Chondrocyte (in vitro differentiated cells): ENCODE data around the gene ST6GALNAC6. TPM values are rescaled to one million over a fixed set of nuclear protein-coding genes. Genes with fewer than 3 reads are reported as not detected.

Experiments
- DNase-seq: peaks from one replicate; pipeline ENCODE4 v3.0.0; 2021; ENCODE audit warnings: mixed read lengths, low spot score
- H3K27ac Mint-ChIP-seq: one replicate; pipeline ENCODE4 v1.8.0; 2021; ENCODE audit warnings: mild to moderate bottlenecking, moderate library complexity, mixed read lengths; ENCODE audit not compliant: unreplicated experiment
- H3K27me3 Mint-ChIP-seq: 2 replicates; pipeline ENCODE4 v1.8.0; 2021; ENCODE audit warnings: low read depth, mixed read lengths
- H3K36me3 Mint-ChIP-seq: 2 replicates; pipeline ENCODE4 v1.8.0; 2021; ENCODE audit warnings: low read depth, mixed read lengths
- H3K4me1 Mint-ChIP-seq: 2 replicates; pipeline ENCODE4 v1.8.0; 2021; ENCODE audit warnings: low read depth, mild to moderate bottlenecking, mixed read lengths
- H3K4me3 Mint-ChIP-seq: one replicate; pipeline ENCODE4 v1.8.0; 2021; ENCODE audit warnings: mild to moderate bottlenecking, moderate library complexity, mixed read lengths; ENCODE audit not compliant: unreplicated experiment
- H3K9me3 Mint-ChIP-seq: 2 replicates; pipeline ENCODE4 v1.8.0; 2021; ENCODE audit warnings: low read depth, mixed read lengths
- CTCF ChIP-seq: fragments of 200-600 bp; sonication (generic); IDR thresholded peaks from 2 replicates; pipeline ENCODE4 v1.5.0; 2021; ENCODE audit warnings: antibody characterized with exemption, mild to moderate bottlenecking, moderate library complexity
- long read RNA-seq: library from polyadenylated mRNA; stranded (forward); transcript quantifications from one replicate; pipeline ENCODE4 v2.0.0, GENCODE V29; 2021
- total RNA-seq: library from RNA; stranded (reverse); gene quantifications from 3 replicates; pipeline ENCODE4 v1.2.1, GENCODE V29; 2021

Gene ST6GALNAC6, protein sequence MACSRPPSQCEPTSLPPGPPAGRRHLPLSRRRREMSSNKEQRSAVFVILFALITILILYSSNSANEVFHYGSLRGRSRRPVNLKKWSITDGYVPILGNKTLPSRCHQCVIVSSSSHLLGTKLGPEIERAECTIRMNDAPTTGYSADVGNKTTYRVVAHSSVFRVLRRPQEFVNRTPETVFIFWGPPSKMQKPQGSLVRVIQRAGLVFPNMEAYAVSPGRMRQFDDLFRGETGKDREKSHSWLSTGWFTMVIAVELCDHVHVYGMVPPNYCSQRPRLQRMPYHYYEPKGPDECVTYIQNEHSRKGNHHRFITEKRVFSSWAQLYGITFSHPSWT
- total RNA-seq, result 45.5 to 54.3 TPM (median 47.5 TPM) in 3 replicates
- long read RNA-seq, transcript ST6GALNAC6-204 (6 exons, 2,406 nt), result major isoform, 53 of 118 reads
- long read RNA-seq, transcript ST6GALNAC6-205 (7 exons, 2,460 nt), result minor isoform, 37 of 118 reads
- long read RNA-seq, transcript ST6GALNAC6-212 (7 exons, 2,357 nt), result minor isoform, 9 of 118 reads
- long read RNA-seq, partial matches to known transcripts, result 1 of 118 reads
- long read RNA-seq, other reads (novel, unspliced or antisense), result 11 of 118 reads

DNA sequence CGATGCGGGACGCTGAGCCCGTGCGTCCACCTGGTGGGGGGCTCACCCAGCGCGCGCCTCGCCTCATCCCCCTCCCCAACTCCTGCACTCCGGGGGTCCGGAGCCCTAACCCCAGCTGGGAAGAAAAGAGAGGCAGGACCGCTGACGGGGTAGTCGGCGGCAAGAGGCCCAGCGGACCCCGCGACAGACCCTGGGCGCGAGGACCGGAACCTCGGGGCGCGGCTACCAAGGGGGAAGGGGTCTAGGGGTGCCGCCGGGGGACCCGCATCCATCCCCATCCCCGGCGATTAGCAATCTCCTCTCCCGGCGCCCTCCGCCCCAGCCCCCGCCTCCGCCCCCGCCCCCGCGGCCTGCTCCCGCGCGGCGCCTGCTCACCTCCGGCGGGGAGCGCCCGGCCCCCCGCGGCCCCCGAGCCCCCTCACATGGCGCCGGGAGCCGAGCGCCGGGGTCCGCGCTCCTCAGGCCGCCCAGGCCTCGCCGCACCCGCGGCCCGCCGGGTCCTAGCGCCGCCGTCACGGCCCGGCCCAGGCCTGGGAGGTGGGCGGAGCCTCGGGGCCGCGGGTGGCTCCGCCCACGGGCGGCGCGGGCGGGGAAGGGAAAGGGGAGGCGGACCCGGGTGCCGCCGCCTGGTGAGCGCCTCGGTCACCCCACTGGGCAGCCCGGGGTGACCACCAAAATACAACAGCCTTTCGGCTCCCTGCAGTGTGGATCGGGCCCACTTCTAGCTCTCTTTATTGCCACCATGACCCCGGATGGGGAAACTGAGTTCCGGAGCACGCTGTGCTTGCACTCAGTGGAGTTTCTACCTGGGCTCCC lies at the start of gene ST6GALNAC6:
Gene ST6GALNAC6 (minus strand): TSS at position 476 of the 816 bp plus-strand sequence. CDS start 1,622 bp downstream, outside the sequence.
- peak; percentile 84 for DNase-seq
- H3K4me3 Mint-ChIP-seq, result peak within 1 kb of the TSS; percentile 85
- peaks cover 11% of the 10 kb centered on the region for H3K36me3 Mint-ChIP-seq
- H3K27ac Mint-ChIP-seq, result peak within 1 kb of the TSS; percentile 95
- no peak for TF ChIP-seq CTCF
- no peaks in the 10 kb centered on the region for H3K27me3 Mint-ChIP-seq
- H3K9me3 Mint-ChIP-seq, result no peaks in the 10 kb centered on the region
- H3K4me1 Mint-ChIP-seq, result peaks cover 42% of the 10 kb centered on the region

DNA sequence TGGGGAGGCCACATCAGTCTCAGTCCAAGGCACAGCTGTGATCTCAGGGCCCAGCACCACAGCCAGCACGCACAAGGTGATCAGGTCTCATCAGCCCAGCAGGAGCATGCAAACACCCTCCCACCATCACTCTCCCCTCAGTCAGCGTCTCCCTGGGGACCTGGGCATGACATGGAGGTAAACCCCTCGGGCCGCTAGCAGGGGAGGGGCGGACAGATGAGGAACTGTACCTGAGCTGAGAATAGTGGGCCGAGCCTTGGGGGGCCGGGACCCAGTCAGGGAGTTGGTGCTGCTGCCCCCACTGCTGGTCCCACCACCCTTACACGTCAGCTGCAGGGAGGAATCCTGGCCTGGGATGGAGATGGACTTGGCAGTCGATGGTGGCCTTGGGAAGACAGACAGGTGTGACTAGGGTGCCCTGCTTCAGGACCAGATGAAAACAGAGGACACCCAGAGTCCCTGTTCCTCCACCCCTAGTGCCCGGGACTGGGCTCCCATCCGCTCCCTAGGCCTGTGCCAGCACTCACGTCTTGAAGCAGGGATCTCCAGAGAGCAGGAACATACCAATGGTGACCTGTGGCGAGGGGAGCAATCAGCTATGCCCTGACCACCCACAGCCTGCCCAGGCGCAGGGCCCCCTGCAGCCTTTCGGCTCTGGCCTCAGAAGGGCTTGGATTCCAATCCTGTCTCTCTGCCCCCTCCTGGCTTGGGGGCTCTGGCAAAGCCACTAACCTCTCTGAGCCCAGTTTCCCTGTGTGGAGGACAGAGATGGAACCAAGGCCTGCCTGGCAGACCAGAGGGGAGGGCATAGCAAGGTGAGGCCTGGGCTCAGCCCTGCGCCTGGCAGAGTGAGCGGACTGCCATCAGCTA lies 48.7 kb upstream of the ST6GALNAC6 start:
- no peaks in the 10 kb centered on the region for H3K9me3 Mint-ChIP-seq
- H3K4me1 Mint-ChIP-seq, result peaks cover 28% of the 10 kb centered on the region
- no peaks in the 10 kb centered on the region for H3K27me3 Mint-ChIP-seq
- H3K4me3 Mint-ChIP-seq, result no peak overlapping the region
- no peak for DNase-seq
- H3K27ac Mint-ChIP-seq, result no peak overlapping the region
- peaks cover 11% of the 10 kb centered on the region for H3K36me3 Mint-ChIP-seq
- TF ChIP-seq CTCF, result no peak

DNA sequence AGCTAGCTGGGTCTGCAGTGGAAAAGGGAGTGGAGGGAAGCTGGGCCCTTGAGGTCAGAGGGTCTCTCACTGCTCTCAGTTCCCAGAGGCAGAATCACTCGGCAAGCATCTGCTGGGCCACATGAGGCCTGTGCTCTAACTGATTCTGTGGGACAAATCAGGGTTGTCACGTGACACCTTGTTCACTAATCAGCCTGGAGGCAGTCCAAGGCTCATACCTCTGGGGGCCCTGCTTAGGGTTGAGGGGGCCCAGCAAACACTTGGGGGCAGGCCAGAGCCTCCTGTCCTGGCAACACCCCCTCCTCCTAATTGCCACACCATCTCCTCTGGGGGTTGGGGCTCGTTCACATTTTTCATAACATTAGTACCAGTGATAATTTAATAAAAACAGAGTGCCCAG lies 47.3 kb upstream of the ST6GALNAC6 start:
- no peak overlapping the region for H3K27ac Mint-ChIP-seq

GRCh38 chr9:127945942-127946341 lies 46.5 kb upstream of the ST6GALNAC6 start:
- no peak for TF ChIP-seq CTCF
- DNase-seq, result no peak
- no peak overlapping the region for H3K27ac Mint-ChIP-seq
- peaks cover 18% of the 10 kb centered on the region for H3K36me3 Mint-ChIP-seq
- no peak overlapping the region for H3K4me3 Mint-ChIP-seq
- H3K27me3 Mint-ChIP-seq, result no peaks in the 10 kb centered on the region
- peaks cover 21% of the 10 kb centered on the region for H3K4me1 Mint-ChIP-seq
- no peaks in the 10 kb centered on the region for H3K9me3 Mint-ChIP-seq

More for the DNA sequence above, 47.3 kb upstream of the ST6GALNAC6 start:
- TF ChIP-seq CTCF, result no peak
- Mint-ChIP-seq H3K4me3 (no peak overlapping the region), H3K4me1 (peaks cover 25% of the 10 kb centered on the region), H3K36me3 (peaks cover 18% of the 10 kb centered on the region), H3K27me3 (no peaks in the 10 kb centered on the region), H3K9me3 (no peaks in the 10 kb centered on the region)
- DNase-seq, result no peak
